ENCODE data around the gene MBNL1.
"Not testable (repeated sequence)": the region's sequence is repeated elsewhere in the genome, so short reads cannot be mapped to it uniquely, and the experiment has no call there.

DNA sequence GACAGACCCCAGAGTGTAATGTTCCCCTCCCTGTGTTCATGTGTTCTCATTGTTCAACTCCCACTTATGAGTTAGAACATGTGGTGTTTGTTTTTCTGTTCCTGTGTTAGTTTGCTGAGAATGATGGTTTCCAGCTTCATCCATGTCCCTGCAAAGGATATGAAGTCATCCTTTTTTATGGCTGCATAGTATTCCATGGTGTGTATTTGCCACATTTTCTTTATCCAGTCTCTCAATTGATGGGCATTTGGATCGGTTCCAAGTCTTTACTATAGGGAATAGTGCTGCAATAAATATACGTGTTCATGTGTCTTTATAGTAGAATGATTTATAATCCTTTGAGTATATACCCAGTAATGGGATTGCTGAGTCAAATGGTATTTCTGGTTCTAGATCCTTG lies 98.5 kb downstream of the MBNL1 start:
- TF ChIP-seq, protein P1, sequence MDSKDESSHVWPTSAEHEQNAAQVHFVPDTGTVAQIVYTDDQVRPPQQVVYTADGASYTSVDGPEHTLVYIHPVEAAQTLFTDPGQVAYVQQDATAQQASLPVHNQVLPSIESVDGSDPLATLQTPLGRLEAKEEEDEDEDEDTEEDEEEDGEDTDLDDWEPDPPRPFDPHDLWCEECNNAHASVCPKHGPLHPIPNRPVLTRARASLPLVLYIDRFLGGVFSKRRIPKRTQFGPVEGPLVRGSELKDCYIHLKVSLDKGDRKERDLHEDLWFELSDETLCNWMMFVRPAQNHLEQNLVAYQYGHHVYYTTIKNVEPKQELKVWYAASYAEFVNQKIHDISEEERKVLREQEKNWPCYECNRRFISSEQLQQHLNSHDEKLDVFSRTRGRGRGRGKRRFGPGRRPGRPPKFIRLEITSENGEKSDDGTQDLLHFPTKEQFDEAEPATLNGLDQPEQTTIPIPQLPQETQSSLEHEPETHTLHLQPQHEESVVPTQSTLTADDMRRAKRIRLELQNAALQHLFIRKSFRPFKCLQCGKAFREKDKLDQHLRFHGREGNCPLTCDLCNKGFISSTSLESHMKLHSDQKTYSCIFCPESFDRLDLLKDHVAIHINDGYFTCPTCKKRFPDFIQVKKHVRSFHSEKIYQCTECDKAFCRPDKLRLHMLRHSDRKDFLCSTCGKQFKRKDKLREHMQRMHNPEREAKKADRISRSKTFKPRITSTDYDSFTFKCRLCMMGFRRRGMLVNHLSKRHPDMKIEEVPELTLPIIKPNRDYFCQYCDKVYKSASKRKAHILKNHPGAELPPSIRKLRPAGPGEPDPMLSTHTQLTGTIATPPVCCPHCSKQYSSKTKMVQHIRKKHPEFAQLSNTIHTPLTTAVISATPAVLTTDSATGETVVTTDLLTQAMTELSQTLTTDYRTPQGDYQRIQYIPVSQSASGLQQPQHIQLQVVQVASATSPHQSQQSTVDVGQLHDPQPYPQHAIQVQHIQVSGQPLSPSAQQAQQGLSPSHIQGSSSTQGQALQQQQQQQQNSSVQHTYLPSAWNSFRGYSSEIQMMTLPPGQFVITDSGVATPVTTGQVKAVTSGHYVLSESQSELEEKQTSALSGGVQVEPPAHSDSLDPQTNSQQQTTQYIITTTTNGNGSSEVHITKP (tag by site-specific recombination; IDR thresholded peaks at IDR 0.05), result not testable (repeated sequence)
- TF ChIP-seq, protein P2, sequence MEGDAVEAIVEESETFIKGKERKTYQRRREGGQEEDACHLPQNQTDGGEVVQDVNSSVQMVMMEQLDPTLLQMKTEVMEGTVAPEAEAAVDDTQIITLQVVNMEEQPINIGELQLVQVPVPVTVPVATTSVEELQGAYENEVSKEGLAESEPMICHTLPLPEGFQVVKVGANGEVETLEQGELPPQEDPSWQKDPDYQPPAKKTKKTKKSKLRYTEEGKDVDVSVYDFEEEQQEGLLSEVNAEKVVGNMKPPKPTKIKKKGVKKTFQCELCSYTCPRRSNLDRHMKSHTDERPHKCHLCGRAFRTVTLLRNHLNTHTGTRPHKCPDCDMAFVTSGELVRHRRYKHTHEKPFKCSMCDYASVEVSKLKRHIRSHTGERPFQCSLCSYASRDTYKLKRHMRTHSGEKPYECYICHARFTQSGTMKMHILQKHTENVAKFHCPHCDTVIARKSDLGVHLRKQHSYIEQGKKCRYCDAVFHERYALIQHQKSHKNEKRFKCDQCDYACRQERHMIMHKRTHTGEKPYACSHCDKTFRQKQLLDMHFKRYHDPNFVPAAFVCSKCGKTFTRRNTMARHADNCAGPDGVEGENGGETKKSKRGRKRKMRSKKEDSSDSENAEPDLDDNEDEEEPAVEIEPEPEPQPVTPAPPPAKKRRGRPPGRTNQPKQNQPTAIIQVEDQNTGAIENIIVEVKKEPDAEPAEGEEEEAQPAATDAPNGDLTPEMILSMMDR (tag by site-specific recombination; IDR thresholded peaks at IDR 0.05), result not testable (repeated sequence)
- TF ChIP-seq, protein P3, sequence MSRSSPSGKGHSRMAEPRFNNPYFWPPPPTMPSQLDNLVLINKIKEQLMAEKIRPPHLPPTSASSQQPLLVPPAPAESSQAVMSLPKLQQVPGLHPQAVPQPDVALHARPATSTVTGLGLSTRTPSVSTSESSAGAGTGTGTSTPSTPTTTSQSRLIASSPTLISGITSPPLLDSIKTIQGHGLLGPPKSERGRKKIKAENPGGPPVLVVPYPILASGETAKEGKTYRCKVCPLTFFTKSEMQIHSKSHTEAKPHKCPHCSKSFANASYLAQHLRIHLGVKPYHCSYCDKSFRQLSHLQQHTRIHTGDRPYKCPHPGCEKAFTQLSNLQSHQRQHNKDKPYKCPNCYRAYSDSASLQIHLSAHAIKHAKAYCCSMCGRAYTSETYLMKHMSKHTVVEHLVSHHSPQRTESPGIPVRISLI (tag by site-specific recombination; IDR thresholded peaks at IDR 0.05), result not testable (repeated sequence)

Data from HEK293 (cell line).